NCI-H2107 (cell line): ENCODE results near the gene C9orf152.
"Not testable (repeated sequence)": the region's sequence is repeated elsewhere in the genome, so short reads cannot be mapped to it uniquely, and the experiment has no call there.

Experiments
- DNase-seq: peaks from one replicate; lab custom pipeline; 2025; lab: John Stamatoyannopoulos, UW

Gene C9orf152

DNA sequence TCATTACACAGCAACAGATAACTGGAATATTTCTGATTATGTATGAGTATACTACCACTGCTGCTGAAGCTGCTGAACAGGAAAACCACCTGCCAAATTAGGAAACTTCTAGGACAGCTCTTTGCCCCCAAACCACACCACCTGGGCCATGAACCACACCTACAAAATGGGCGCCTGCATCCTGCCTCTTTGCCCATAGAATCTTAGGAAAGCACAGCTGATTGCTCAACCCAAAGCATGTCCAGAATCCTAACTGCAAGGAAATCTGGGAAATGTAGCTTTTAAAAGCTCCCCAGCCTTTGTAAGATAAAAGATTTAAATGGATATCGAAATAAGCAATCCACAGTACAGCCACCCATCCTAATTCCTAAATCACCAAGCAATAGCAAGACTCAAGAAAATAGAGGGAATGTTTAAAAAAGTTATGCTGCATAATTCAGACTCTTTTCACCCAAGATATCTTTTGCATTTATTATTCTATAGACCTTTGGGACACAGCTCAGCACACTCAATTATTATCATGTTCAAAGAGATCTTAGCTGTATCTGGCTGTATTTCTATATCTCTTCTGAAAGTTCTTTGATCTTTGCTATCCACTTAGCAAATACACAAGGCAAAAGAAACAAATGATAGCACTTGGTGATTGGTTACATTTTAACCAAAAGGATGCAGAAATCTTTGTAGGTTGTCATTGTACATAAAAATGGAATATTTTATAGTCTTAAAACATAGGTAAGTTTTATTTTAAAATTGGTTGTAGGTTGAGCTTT lies 6.8 kb upstream of the C9orf152 start:
- no peak for DNase-seq

DNA sequence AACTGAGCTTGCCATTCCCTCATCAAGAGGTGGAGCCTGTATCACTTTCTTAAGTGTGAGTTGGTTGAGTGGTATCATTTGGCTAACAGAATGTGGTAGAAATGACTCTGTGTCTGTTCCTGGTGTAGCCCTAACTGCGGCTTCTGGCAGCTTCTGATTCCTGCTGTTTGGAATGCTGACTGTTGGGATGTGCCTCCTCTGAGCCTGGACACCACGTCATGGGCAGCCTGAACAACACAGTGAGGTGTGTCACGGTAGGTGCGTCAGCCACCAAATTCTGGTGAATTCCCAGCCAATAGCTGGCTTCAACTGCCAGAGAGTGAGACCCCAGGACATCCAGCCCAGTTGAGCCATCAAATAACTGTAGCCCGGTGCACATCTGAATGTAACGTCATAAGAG lies 6.1 kb upstream of the C9orf152 start:
- DNase-seq: no peak

GRCh38 chr9:110213413-110214044 lies 5.6 kb upstream of the C9orf152 start:
- DNase-seq: no peak

DNA sequence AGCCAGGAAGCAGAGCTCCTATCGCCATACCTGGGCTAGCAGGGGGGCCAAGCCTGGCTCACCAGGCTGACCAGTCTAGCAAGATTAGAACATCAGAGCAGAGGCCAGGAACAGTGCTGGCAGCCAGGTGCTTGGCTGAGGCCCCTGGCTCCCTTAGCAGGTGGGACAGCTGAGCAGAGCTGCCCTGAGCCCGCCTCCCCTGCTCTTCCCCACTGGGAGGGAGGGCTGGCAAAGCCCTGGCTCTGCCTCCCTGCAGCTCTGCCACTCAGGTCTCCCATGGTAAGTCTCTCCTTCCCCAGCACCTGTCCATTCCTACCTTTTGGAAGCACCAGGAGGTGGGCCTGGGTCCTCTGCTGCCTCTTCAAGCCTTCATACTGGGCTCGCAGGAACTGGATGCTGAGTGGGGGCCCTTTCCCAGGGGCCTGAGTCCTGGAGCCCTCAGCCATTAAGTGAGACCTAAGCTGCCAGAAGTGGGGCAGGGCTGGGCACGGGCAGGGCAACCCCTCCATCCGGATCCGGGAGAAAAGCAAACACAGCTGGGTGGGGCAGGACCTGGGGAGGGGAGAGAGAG lies 803 bp downstream of the C9orf152 start:
- no peak for DNase-seq

- DNase-seq: no peak
Observed at GRCh38 chr9:110206389-110206788, 1.6 kb downstream of the C9orf152 start.

GRCh38 chr9:110205612-110206011 lies 2.3 kb downstream of the C9orf152 start:
- DNase-seq: not testable (repeated sequence)

DNA sequence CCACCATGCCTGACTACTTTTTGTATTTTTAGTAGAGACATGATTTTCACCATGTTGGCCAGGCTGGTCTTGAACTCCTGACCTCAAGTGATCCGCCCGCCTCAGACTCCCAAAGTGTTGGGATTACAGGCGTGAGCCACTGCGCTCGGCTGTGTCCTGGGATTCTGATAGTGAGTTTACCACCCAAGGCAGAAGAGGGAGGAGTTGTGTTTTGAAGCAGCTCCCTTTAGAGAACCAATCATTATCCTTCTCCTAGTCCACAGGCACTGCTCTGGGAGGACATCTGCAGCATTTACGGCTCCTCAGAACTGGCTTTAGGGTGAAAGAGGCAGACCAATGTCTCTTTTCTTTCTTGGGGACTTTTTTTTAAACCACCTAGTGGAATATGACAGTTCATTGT lies 5.7 kb downstream of the C9orf152 start:
- DNase-seq: no peak

- DNase-seq: no peak
Observed at GRCh38 chr9:110199643-110200042, 8.3 kb downstream of the C9orf152 start.

DNA sequence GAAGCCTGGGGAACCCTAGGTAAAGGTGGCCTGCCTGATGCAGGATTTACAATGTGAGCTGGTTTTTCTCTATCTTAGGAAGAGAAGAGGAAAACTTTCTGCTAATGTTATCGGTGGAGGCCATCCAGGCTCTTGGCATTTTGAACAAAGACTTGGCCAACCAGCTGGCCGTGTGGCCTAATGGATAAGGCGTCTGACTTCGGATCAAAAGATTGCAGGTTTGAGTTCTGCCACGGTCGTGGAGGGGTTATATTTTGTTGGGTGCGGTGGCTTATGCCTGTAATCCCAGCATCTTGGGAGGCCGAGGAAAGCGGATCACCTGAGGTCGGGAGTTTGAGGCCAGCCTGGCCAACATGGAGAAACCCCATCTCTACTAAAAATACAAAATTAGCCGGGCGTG lies 9.6 kb downstream of the C9orf152 start:
- DNase-seq: no peak

DNA sequence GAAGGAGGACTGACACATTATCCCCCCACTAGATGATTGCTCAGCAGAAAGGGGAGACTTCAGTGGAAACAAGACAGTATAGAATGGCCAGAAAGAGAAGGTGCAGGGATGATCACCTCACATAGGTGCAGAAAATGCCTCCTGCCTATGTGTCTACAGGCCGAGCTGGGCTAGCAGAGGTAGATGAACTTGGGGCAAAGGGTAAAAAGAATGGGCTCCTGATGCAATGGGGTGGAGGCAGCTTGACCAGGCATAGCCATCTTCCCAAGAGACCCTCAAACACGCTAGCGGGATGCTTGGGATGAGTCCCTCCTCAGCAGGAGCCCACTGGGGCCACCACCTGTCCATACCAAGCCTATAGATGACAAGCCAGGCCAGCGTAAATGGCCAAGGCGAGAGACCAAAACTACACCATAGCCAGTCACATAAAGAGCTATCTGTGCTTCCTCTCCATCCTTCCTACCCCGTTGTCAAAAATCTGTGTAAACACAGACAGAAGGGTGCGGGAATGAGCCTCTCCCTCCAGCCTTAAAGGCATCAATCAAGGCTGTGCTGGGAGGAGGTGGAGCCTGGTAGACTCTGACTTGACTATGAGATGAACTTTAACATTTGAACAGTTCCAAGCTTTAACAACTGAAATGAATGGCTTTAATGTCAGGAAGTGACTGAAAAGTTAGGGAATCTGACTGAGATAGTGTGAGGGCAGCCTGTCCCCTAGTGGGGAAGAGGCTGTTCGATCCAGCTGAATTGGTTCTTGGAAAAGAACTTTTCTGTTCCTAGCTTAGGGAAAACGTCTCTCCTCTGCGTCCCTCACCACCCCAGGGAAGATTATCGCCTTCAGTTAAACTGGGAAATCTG lies 10.4 kb downstream of the C9orf152 start:
- no peak for DNase-seq

- not testable (repeated sequence) for DNase-seq
Observed at GRCh38 chr9:110196084-110196499, 11.9 kb downstream of the C9orf152 start.

GRCh38 chr9:110192531-110193261 lies 15.3 kb downstream of the C9orf152 start:
- DNase-seq: no peak

- DNase-seq: no peak
Observed at GRCh38 chr9:110191615-110192014, 16.3 kb downstream of the C9orf152 start.

DNA sequence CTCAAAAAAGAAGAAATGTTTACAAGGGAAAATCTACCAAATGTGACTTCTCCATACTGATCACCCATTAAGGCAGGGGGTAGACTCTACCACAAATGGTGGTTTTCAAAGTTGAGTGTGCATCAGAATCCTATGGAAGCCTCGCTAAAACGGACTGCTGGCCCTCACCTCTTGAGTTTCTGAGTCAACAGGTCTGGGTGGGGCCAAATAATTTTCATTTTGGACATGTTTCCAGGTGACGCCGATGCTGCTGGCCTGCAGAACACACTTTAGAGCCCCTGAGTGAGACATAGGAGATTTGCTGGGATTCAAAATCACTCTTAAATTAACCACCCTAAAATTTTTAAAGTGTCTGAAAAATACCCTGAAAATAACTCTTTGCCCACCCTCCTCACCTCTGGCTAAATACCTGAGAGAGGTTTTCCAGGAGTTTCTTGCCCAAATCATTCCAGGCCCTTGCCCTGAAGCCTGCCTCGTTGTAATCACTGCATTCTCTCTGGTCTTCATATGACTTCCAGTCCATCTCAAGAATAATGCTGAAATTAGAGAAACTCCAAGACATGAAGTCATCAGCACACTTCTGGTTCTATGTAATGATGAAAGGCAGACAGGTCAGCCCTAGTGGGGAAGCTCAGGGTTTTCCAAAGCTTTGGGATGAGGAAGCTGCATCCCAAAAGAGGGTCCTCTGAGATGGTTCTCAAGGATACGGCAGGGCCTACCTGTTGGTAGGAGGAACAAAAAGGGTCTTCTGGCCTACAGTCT lies 18.2 kb downstream of the C9orf152 start:
- DNase-seq: no peak

GRCh38 chr9:110188991-110189390 lies 19.0 kb downstream of the C9orf152 start:
- DNase-seq: no peak

DNA sequence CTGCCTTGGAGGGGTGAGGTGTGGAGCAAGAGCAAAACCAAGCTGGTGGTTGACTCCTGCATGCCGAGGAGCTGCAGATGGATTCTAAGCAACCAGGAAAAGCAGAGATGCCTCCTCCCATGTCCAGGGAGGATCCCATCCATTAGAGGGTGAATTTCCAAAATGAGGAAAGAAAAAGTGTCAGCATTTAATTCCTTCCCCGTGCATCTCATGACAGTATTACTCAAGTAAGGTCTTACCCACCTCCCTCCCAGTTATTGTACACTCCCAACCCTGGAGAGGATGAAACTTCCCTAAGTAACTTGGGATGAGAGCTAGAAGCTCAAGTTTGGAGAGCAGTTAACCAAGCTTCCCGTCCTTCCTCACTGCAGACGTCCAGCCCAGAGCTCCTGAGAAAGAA lies 19.9 kb downstream of the C9orf152 start:
- DNase-seq: no peak

- no peak for DNase-seq
Observed at GRCh38 chr9:110187126-110187525, 20.8 kb downstream of the C9orf152 start.

GRCh38 chr9:110186254-110186653 lies 21.7 kb downstream of the C9orf152 start:
- no peak for DNase-seq

DNA sequence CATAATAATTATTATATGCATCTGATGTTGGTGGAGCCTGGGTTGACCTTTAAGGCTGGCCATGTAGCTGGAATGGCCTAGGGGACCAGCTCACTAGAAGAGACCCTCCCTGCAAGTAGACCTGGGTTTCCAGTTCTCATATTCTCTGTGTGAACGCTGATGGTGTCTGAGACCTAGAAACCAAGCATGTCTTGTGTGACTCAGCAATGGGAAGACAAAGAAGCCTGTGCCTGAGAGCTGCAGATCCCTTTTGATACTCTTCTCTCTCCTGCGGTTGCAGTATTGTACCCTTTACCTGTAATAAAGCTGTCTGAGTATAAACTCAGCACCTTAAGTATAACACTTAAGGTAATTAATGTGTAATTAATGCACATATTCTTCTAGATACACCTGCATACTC lies 22.2 kb downstream of the C9orf152 start:
- no peak for DNase-seq

DNA sequence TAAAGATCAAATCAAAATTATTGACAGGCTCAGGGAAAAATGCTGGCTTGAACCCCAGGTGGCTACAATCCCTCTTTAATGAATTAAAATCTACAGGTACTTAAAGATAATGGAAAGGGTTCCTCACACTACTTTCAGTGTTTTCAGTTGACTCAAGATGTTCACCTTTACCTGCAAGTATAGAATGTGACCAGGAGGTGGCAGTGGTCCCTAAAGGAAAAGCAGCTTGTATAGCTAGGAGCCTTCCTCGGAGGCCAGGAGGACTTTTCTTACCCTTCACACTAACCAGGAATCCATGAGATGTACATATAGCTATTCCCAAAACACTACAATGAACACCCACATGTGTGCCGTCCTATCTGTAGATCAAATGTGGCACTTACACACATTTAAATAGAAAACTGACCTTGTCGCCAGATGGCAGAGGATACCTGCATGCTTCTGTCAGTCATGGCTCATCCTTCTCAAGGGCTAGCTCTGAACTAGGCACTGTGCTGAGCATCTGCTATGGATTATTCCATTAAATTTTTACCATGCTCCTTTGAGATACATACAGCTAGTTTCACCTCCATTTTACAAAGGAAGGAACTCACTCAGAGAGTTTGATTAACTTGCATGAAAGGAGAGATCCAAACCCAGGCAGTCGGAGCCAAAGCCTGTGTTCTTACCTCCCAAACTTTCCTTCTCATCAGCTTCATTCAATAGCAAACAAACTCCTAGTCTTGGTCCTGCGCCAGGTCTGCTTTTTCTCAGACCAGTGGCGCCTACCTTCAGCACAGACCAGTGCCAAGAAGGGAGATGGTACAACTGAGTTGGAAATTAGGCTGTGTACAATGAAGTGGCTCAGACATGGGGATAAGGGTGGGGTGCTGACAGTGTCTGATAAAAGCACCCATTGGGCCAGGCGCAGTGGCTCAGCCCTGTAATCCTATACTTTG lies 24.5 kb downstream of the C9orf152 start:
- no peak for DNase-seq
